Stimulated activated CD4-positive, alpha-beta T cell treated with anti-CD3 and anti-CD28 coated beads, Interleukin-1b, Interleukin-23, amount 100 ng/mL, for 1 hour (primary cell): ENCODE data around the gene RPS19BP1.
"Not testable (repeated sequence)": the region's sequence is repeated elsewhere in the genome, so short reads cannot be mapped to it uniquely, and the experiment has no call there.

Experiments
- DNase-seq, 2 donors: peaks; one replicate each; pipeline ENCODE4 v3.0.0-alpha.2; 2020; ENCODE audit warnings: low read depth in 2 of 2

RPS19BP1 gene

DNA sequence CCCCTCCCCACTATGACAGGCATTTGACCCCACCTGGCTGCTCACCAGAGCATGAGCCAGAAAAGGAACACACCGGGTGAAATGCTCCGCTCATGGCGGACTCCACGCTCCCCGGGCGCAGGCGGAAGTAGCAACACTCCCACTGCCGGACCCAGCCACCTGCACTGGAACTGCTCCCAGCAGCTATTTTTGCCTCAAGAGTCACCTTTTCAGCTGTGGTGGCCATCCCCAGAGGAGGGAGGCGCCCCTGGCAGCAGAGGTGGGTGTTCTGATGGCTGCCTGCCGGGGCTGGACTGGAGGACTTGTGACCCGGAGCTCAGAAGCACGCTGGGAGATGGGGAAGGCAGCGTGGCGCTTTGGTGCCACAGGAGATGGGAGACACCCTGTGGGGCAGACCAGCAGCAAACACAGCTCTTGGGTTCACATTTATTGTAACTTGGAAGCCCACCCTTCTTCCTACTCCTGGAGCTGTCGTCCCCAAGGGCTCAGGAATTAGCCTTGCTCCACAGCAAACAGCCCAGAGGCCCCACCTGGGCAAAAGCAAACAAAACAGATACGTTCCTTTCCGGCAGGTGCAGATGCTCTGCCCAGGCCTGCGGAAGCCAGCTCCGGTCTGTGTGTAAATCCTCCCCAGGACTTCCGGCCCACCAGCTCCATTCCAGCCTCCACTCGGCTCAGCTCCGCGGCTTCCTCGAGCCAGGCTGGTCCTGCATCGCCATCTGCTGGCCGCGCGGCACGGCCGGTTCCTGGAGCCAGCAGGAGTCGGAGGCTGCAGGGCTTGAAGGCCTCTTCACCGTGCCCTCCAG is 3.7 kb downstream of the RPS19BP1 start:
- peak; percentile 74 to 87 for DNase-seq

- DNase-seq = no peak
Observed at GRCh38 chr22:39528080-39528661, 4.4 kb downstream of the RPS19BP1 start.

- no peak for DNase-seq
Observed at GRCh38 chr22:39527481-39527961, 5.0 kb downstream of the RPS19BP1 start.

GRCh38 chr22:39526736-39527171 is 5.8 kb downstream of the RPS19BP1 start:
- DNase-seq = no peak

DNA sequence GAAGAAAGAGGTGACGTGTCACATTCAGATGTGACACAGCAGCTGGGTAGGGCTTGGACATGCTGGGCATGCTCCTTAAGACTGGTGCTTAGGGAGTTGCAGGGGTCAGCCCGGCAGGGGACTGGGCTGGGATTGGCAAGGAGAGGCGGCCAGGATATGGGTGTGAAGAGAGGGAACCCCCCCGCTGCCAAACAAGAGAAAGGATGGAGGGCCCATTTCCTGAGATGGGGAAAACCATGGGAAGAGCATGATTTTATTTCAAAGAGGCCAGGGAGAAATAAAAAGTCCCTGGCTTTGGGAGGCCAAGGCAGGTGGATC is 6.9 kb downstream of the RPS19BP1 start:
- no peak for DNase-seq

GRCh38 chr22:39524753-39525657 is 7.5 kb downstream of the RPS19BP1 start:
- DNase-seq = no peak

DNA sequence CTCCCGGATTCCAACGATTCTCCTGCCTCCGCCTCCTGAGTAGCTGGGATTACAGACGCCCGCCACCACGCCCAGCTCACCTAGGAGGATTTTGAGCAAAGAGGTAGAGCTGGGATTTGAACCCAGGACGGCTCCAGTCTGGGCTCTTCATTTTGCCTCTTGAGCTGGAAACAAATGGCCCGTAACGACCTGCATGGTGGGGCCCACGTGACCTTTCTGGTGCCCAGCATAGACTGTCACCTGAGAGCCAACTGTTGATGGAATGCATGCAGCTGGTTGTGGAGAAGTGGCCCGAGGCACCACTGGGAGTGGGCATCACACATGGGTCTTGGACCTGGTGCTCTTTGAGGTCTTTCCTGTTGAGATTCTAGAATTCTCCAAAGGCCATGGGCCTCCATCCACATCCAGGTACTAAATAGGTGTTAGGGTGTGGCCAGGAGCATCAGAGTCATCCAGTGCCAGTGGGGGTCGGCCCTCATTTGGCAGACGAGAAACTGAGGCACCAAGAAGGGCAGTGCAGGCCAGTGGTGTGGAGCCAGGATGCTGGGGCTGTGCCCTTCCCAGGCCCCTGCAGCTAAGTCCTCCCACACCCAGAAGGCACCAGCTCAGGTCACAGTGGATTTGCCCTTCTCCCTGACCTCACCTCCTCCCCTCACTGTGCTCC is 8.3 kb downstream of the RPS19BP1 start:
- no peak for DNase-seq

DNA sequence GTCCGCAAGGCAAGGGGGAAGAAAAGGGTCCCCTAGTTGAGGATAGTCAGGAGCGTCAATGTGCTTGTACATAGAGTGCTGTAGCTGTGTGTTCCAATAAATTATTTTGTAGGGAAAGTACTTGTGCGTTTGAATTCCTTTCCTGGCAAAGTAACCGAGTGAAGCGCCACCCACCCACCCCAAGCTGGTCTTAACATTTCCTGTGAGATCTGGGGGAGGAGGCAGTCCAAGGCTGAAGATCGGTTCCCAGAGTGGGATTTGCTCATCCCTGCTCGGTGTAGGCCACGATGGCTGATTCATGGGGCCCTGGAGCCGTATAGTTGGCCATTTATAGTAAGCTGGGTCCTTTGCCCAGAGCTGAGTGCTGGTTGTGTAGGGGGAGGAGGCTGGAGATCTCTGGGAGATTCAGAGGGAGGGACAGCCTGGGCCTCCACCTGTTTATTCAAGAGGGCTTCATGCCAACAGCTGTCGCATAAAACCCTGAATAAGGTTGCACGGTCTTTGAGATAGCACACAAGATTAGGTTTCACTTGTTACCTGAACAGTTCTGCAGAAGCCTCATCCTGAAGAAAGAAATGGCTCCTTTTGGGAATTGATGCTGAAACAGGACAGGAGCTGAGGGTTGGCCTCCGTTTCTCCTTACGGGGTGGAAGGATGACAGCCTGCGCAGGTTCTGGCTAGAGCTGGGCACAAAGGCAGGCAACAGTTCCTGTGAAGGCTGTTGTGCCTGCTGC is 9.8 kb downstream of the RPS19BP1 start:
- DNase-seq = no peak

GRCh38 chr22:39522091-39522490 is 10.5 kb downstream of the RPS19BP1 start:
- DNase-seq = not testable (repeated sequence)

- DNase-seq = not testable (repeated sequence)
Observed at GRCh38 chr22:39521106-39521885, 11.3 kb downstream of the RPS19BP1 start.

DNA sequence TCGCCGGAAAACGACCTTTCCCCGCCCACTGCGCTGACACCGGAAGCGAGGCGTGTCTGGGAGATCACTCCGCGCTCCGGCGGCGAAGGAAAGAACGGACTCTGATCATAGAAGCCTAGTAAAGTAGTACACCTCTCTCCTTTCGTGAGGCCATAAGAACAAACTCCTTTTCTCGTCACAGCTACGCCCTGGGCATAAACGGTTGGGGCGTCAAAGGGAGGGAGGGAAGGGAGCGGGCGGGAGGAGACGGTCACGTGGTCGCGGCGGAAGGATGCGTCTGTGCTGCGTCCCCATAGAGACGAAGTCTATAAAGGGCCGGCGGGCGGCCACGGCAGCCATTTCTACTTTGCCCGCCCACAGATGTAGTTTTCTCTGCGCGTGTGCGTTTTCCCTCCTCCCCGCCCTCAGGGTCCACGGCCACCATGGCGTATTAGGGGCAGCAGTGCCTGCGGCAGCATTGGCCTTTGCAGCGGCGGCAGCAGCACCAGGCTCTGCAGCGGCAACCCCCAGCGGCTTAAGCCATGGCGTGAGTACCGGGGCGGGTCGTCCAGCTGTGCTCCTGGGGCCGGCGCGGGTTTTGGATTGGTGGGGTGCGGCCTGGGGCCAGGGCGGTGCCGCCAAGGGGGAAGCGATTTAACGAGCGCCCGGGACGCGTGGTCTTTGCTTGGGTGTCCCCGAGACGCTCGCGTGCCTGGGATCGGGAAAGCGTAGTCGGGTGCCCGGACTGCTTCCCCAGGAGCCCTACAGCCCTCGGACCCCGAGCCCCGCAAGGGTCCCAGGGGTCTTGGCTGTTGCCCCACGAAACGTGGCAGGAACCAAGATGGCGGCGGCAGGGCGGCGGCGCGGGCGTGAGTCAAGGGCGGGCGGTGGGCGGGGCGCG is 12.1 kb downstream of the RPS19BP1 start, which contains the start of gene ATF4:
ATF4 (plus strand) TSS at position 337 of the 880 bp plus-strand sequence. CDS start 884 bp downstream, outside the sequence.
- peak; percentile 88 to 94 for DNase-seq

DNA sequence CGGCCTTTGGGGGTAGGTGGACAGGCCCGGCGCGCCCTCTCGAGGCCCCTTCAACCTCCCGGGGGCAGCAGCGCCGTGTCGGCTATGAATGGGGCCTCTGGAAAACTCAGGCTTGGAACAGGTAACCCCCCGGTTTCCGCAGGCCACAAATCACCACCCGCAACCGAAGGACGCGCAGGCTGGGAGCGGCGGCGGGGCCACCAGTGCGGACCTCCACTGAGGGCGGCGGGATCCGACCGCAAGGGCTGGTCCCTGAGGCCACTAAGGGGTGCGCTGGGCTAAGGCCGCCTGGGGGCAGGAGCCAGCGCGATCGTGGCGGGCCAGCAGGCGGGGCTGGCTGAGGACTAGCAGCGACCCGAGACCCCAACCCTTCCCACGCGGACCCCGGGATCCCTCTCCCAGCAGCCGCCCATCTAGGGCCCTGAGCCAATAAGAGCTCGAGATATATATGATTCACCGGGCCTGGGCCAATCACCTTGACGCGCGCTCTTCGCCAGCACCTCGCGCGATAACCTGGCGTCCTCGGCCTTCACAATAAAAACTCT is 12.8 kb downstream of the RPS19BP1 start:
- DNase-seq = peak in 1 of 2 donors; percentile 87

GRCh38 chr22:39518996-39519680 is 13.4 kb downstream of the RPS19BP1 start:
- no peak for DNase-seq

DNA sequence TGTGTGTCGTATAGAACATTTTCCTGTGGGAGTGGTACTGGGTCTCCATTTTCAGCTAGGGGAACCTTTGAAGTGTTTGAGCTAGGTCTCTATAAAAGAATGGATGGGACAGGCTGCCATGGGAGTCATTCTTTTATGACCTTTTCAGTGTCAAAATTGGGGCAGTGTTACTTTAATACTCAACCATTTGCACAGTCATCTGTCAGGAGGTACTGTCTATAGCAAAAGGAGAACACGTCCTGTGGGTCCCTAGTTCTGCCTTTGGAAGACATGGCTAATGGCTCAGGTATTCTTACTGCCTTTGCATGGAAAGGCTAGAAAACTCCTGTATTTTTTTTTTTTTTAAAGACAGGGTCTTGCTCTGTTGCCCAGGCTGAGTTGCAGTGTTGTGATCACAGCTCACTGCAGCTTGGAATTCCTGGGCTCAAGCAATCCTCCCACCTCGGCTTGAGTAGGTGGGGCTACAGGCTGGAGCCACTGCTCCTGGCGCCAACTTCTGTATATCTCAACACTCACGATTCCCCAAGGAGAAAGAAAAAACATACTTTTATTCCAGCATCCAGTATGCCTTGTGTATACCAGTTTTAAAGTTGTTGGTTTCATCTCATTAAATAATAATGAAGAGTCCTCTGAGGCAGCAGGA is 14.3 kb downstream of the RPS19BP1 start:
- no peak for DNase-seq

DNA sequence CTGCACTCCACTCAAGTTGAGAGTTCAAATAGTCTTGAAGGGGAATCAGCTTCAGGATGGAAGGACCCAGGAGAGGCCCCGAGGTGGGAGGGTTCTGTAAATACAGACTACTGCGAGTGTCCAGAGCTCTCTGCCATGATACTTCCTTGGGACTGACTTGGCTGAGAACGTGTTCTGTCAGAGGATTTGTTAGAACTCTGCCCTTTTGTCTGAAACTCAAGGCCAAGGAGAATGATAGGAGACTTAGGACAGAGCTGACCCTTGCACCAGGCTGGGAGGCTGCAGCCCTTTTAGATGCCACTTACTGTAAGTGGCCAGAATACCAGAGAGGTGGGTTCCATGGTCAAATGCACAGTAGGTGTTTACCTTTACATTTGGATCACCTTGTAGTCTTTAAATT is 15.1 kb downstream of the RPS19BP1 start:
- DNase-seq = no peak

- DNase-seq = no peak
Observed at GRCh38 chr22:39515266-39516050, 17.1 kb downstream of the RPS19BP1 start.
